ENCODE measurements around the gene PLAAT4.

DNA sequence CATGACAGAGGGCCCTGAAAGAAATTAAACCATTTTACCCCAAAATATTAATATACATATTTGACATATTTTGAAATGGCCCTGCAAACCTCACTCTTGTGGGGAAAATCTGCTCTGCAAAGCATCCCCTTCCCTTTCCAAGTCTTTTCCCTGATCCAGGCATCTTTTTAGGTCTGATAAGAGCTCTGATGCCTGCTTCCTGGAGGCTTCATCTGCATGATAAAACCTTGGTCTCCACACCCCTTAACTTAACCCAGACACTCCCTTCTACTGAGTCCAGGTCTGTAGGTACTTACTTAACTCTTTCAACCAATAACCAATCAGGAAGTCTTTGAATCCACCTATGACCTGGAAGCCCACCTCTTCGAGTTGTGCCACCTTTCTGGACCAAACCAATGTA is 32.6 kb upstream of the PLAAT4 start:
- TF ChIP-seq, protein P1, sequence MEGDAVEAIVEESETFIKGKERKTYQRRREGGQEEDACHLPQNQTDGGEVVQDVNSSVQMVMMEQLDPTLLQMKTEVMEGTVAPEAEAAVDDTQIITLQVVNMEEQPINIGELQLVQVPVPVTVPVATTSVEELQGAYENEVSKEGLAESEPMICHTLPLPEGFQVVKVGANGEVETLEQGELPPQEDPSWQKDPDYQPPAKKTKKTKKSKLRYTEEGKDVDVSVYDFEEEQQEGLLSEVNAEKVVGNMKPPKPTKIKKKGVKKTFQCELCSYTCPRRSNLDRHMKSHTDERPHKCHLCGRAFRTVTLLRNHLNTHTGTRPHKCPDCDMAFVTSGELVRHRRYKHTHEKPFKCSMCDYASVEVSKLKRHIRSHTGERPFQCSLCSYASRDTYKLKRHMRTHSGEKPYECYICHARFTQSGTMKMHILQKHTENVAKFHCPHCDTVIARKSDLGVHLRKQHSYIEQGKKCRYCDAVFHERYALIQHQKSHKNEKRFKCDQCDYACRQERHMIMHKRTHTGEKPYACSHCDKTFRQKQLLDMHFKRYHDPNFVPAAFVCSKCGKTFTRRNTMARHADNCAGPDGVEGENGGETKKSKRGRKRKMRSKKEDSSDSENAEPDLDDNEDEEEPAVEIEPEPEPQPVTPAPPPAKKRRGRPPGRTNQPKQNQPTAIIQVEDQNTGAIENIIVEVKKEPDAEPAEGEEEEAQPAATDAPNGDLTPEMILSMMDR (IDR thresholded peaks at IDR 0.05; ENCODE audit: low read depth, low read length) = no peak
- TF ChIP-seq, protein P2, sequence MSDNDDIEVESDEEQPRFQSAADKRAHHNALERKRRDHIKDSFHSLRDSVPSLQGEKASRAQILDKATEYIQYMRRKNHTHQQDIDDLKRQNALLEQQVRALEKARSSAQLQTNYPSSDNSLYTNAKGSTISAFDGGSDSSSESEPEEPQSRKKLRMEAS (IDR thresholded peaks at IDR 0.05; ENCODE audit: low read depth, low read length) = no peak
- TF ChIP-seq MYC (IDR thresholded peaks at IDR 0.05; ENCODE audit: low read depth, low read length) (no peak), POLR2A (IDR thresholded peaks at IDR 0.05; ENCODE audit: extremely low read depth, insufficient read length) (no peak)
